Stimulated activated CD8-positive, alpha-beta memory T cell treated with anti-CD3 and anti-CD28 coated beads, Interleukin-2, amount 100 ng/mL, for 1 hour (primary cell): Measurements from ENCODE around the gene PHLPP1.

Experiments used
- DNase-seq, 2 donors: peaks; one replicate each; pipeline ENCODE4 v3.0.0-alpha.2; 2020; ENCODE audit warnings: low read depth in 2 of 2

PHLPP1 gene

GRCh38 chr18:62771494-62772270 lies 56.3 kb downstream of the PHLPP1 start:
- DNase-seq, result no peak

- DNase-seq, result no peak
Observed at GRCh38 chr18:62772860-62773584, 57.7 kb downstream of the PHLPP1 start.

- DNase-seq, result no peak
Observed at GRCh38 chr18:62773691-62774090, 58.4 kb downstream of the PHLPP1 start.

- DNase-seq, result no peak
Observed at GRCh38 chr18:62776024-62776570, 60.8 kb downstream of the PHLPP1 start.

- no peak for DNase-seq
Observed at GRCh38 chr18:62777814-62778213, 62.5 kb downstream of the PHLPP1 start.

GRCh38 chr18:62778976-62779869 lies 63.9 kb downstream of the PHLPP1 start:
- no peak for DNase-seq

- DNase-seq, result no peak
Observed at GRCh38 chr18:62781262-62781661, 65.9 kb downstream of the PHLPP1 start.

- DNase-seq, result no peak
Observed at GRCh38 chr18:62781893-62782292, 66.6 kb downstream of the PHLPP1 start.

GRCh38 chr18:62784338-62784965 lies 69.1 kb downstream of the PHLPP1 start:
- no peak for DNase-seq

GRCh38 chr18:62784966-62785413 lies 69.6 kb downstream of the PHLPP1 start:
- DNase-seq, result no peak

GRCh38 chr18:62786689-62787088 lies 71.3 kb downstream of the PHLPP1 start:
- DNase-seq, result no peak

- no peak for DNase-seq
Observed at GRCh38 chr18:62788111-62788510, 72.8 kb downstream of the PHLPP1 start.

GRCh38 chr18:62788876-62789275 lies 73.5 kb downstream of the PHLPP1 start:
- DNase-seq, result no peak

- DNase-seq, result no peak
Observed at GRCh38 chr18:62790871-62791772, 75.8 kb downstream of the PHLPP1 start.

- no peak for DNase-seq
Observed at GRCh38 chr18:62792016-62792415, 76.7 kb downstream of the PHLPP1 start.

GRCh38 chr18:62795813-62796212 lies 80.5 kb downstream of the PHLPP1 start:
- DNase-seq, result no peak

- no peak for DNase-seq
Observed at GRCh38 chr18:62796216-62796621, 80.9 kb downstream of the PHLPP1 start.

GRCh38 chr18:62797329-62797728 lies 82.0 kb downstream of the PHLPP1 start:
- DNase-seq, result no peak

GRCh38 chr18:62799977-62800376 lies 84.6 kb downstream of the PHLPP1 start:
- DNase-seq, result no peak

GRCh38 chr18:62802523-62802922 lies 87.2 kb downstream of the PHLPP1 start:
- no peak for DNase-seq
